GM03348 (cell line): ENCODE data around the gene PNMA8C.
A peak's percentile ranks its signal among the peaks of the same experiment; 100 is the strongest.
"Not testable (repeated sequence)": the region's sequence is repeated elsewhere in the genome, so short reads cannot be mapped to it uniquely, and the experiment has no call there.

ENCODE experiments used
- DNase-seq: peaks from one replicate; pipeline ENCODE4 v3.0.0; 2012; ENCODE audit warnings: low spot score

PNMA8C gene

GRCh38 chr19:46388311-46389095, 40.2 kb downstream of the PNMA8C start:
- no peak for DNase-seq

GRCh38 chr19:46387713-46388130, 41.0 kb downstream of the PNMA8C start:
- DNase-seq, result no peak

GRCh38 chr19:46386996-46387712, 41.6 kb downstream of the PNMA8C start:
- no peak for DNase-seq

- no peak for DNase-seq
Observed at GRCh38 chr19:46386151-46386550, 42.6 kb downstream of the PNMA8C start.

GRCh38 chr19:46385636-46386035, 43.1 kb downstream of the PNMA8C start:
- no peak for DNase-seq

GRCh38 chr19:46384396-46384795, 44.3 kb downstream of the PNMA8C start:
- no peak for DNase-seq

GRCh38 chr19:46383846-46384245, 44.9 kb downstream of the PNMA8C start:
- DNase-seq, result no peak

- DNase-seq, result no peak
Observed at GRCh38 chr19:46383171-46383815, 45.4 kb downstream of the PNMA8C start.

GRCh38 chr19:46381756-46382345, 46.9 kb downstream of the PNMA8C start:
- DNase-seq, result no peak

GRCh38 chr19:46381346-46381745, 47.4 kb downstream of the PNMA8C start:
- no peak for DNase-seq

- no peak for DNase-seq
Observed at GRCh38 chr19:46380690-46381089, 48.0 kb downstream of the PNMA8C start.

GRCh38 chr19:46378268-46378667, 50.5 kb downstream of the PNMA8C start:
- DNase-seq, result peak; percentile 81

GRCh38 chr19:46376241-46377153, 52.2 kb downstream of the PNMA8C start:
- no peak for DNase-seq

- not testable (repeated sequence) for DNase-seq
Observed at GRCh38 chr19:46375476-46376067, 53.2 kb downstream of the PNMA8C start.
